Fibroblast of skin of back (primary cell): Measurements from ENCODE around the gene DNAJB4.
"Not testable (repeated sequence)": the region's sequence is repeated elsewhere in the genome, so short reads cannot be mapped to it uniquely, and the experiment has no call there.

Experiments used
- DNase-seq: peaks from one replicate; pipeline ENCODE4 v3.0.0-alpha.2; 2013

DNAJB4 gene

GRCh38 chr1:78040484-78041089 lies 35.8 kb downstream of the DNAJB4 start:
- DNase-seq, result no peak

- no peak for DNase-seq
These were observed 38.7 kb downstream of the DNAJB4 start for GRCh38 chr1:78043436-78043835.

- no peak for DNase-seq
These were observed 40.2 kb downstream of the DNAJB4 start for GRCh38 chr1:78044796-78045562.

GRCh38 chr1:78045563-78045925 lies 40.8 kb downstream of the DNAJB4 start:
- DNase-seq, result no peak

- DNase-seq, result peak; percentile 39
These were observed 41.4 kb downstream of the DNAJB4 start, which contains the start of gene GIPC2 for GRCh38 chr1:78045926-78046778. Gene GIPC2, plus strand, starts transcription at chr1:78045966. Its CDS starts 129 bp downstream, at chr1:78046095.

GRCh38 chr1:78047106-78047505 lies 42.4 kb downstream of the DNAJB4 start:
- no peak for DNase-seq

GRCh38 chr1:78047631-78048030 lies 42.9 kb downstream of the DNAJB4 start:
- DNase-seq, result no peak

GRCh38 chr1:78048446-78048845 lies 43.7 kb downstream of the DNAJB4 start:
- no peak for DNase-seq

- DNase-seq, result no peak
These were observed 44.7 kb downstream of the DNAJB4 start for GRCh38 chr1:78049396-78049795.

GRCh38 chr1:78051005-78051404 lies 46.3 kb downstream of the DNAJB4 start:
- DNase-seq, result no peak

- DNase-seq, result no peak
These were observed 48.1 kb downstream of the DNAJB4 start for GRCh38 chr1:78052685-78053405.

GRCh38 chr1:78053498-78053897 lies 48.8 kb downstream of the DNAJB4 start:
- no peak for DNase-seq

- DNase-seq, result peak; percentile 52
These were observed 49.8 kb downstream of the DNAJB4 start for GRCh38 chr1:78054559-78054958.

- no peak for DNase-seq
These were observed 50.2 kb downstream of the DNAJB4 start for GRCh38 chr1:78054972-78055371.

- no peak for DNase-seq
These were observed 50.9 kb downstream of the DNAJB4 start for GRCh38 chr1:78055565-78056132.

- DNase-seq, result peak; percentile 59
These were observed 53.9 kb downstream of the DNAJB4 start for GRCh38 chr1:78058670-78059069.

GRCh38 chr1:78060857-78061563 lies 56.3 kb downstream of the DNAJB4 start:
- no peak for DNase-seq

GRCh38 chr1:78061825-78062523 lies 57.2 kb downstream of the DNAJB4 start:
- peak; percentile 88 for DNase-seq

- DNase-seq, result not testable (repeated sequence)
These were observed 60.1 kb downstream of the DNAJB4 start for GRCh38 chr1:78064886-78065285.
